Transverse colon (tissue), 4 donors: ENCODE data around the gene PRRT1.

Experiments used
- CTCF ChIP-seq, 5 experiments: fragments of 200-600 bp in 3 of 5; fragments of 450-650 bp in 2 of 5; sonication (generic) in 3 of 5; IDR thresholded peaks; 1 replicate in 2 of 5; 2 replicates in 3 of 5; pipeline ENCODE4 v1.5.1; 2016 to 2017; ENCODE audit warnings: antibody characterized with exemption in 5 of 5, inconsistent platforms in 3 of 5, mild to moderate bottlenecking in 2 of 5, moderate library complexity in 1 of 5
- EP300 ChIP-seq: sonication (generic); formaldehyde crosslinking; IDR thresholded peaks from one replicate; pipeline ENCODE4 v1.6.1; 2017; ENCODE audit warnings: antibody characterized with exemption, low read depth
- POLR2A ChIP-seq: fragments of 450-650 bp; IDR thresholded peaks from one replicate; pipeline ENCODE4 v1.6.1; 2016; ENCODE audit warnings: antibody characterized with exemption, mild to moderate bottlenecking, moderate library complexity
- POLR2AphosphoS5 ChIP-seq, 3 donors: sonication (generic); formaldehyde crosslinking; IDR thresholded peaks; one replicate each; pipeline ENCODE4 v1.6.1; 2016; ENCODE audit warnings: antibody characterized with exemption in 3 of 3

GRCh38 chr6:32129297-32130088 is 22.2 kb downstream of the PRRT1 start:
- TF ChIP-seq CTCF (IDR thresholded peaks at IDR 0.05): peak in 1 of 5 experiments; percentile 9
- no peak for TF ChIP-seq POLR2AphosphoS5 (IDR thresholded peaks at IDR 0.05)
- no peak for TF ChIP-seq POLR2A
- no peak for TF ChIP-seq EP300
